Hindlimb muscle (tissue), 1 donor: Measurements from ENCODE around the gene GLG1. TPM values are rescaled to one million over a fixed set of nuclear protein-coding genes. Genes with fewer than 3 reads are reported as not detected.
"Not testable (repeated sequence)": the region's sequence is repeated elsewhere in the genome, so short reads cannot be mapped to it uniquely, and the experiment has no call there.

ENCODE experiments used
- DNase-seq: peaks from one replicate; pipeline ENCODE4 v3.0.0-alpha.2; 2013
- polyA plus RNA-seq: library from polyadenylated mRNA; unstranded; fragments of 120-200 nt; gene quantifications from one replicate; pipeline ENCODE4 v1.2.1, GENCODE V29; 2013; ENCODE audit not compliant: insufficient read length

Gene GLG1
- polyA plus RNA-seq, 1 donor: 121 TPM

DNA sequence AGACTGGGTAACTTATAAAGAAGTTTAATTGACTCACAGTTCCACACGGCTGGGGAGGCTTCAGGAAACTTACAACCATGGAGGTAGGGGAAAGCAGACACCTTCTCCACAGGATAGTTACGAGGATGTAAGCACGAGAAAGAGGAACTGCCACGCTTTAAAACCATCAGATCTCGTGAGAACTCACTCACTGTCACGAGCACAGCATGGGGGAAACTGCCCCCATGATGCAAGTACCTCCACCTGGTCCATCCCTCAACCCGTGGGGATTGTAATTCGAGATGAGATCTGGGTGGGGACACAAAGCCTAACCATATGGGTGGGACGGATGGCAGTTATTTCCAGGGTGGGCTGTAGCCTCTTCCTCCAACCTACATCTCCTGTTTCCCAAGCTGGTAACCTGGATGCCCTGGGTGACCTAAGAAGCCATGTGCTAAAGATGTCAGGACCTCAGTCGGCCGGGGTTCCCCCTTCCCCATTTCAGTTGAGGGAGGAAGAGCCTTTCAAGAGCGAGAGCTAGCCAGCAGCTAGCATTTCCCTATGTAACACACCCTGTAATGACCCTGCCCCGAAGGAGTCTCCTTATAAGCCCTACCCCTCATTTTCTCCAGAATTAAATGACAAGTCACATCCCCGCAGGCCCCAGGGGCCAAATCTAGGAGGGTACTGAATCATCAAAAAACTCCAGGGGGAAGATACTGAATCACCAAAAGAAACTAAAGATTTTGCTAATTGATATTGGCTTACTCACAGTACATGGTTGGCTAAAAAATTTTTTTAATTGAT, 202.6 kb downstream of the GLG1 start:
- DNase-seq: not testable (repeated sequence)

DNA sequence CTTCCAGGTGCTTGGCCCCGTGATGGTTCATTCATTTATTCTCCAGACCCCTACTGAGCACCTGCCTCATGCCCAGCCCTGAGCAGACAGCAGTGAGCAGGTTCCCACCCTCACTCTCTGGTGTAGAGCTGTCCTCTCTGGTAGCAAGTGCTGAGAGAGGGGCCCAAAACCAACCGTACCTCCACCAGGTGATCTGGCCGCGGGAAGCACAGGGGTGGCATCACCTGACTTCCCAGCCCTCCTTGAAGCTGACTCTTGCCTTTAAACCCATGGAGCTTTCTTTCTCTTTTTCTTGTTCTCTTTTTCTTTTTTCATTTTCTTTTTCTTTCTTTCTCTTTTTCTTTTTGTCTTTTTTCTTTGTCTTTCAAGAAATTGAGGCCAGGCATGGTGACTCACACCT, 206.7 kb downstream of the GLG1 start:
- DNase-seq: not testable (repeated sequence)

DNA sequence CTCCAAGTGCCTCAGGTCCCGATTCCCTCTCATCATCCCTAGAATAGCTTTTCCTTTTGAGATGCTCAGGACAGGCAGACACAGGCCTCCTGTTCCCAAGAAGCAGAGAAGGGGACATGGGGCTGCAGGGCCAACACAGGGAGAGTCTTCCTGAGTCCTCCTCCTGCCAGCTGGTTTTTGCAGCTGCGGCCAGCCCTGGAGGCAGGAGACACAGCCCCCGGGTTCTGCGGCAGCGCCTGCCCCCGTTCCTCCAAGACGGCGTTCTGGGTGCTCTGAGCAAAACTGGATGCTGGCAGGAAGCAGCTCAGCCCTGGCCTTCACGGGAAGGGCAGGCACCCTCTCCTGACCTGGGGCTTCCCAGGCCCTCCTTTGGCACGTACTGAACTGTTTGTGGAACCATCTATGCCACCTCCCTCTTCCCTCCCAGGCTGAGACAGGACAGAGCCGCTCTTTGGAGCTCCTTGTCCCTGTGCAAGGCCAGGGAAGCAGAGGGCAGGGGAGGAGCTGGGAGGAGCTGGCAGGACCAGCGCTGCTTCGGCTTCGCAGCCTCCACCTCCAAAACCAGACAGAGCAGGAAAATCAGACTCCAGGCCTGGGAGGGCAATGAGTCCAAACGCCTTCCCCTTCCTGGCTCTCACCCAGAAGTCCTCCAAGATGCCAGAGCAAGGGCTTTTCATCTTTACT, 208.6 kb downstream of the GLG1 start:
- DNase-seq: not testable (repeated sequence)

Other genes starting within 250 kb of the GLG1 start
- gene NPIPB15, start 230.8 kb downstream of the GLG1 start, polyA plus RNA-seq: 5.0 TPM
- gene CLEC18B, start 185.6 kb downstream of the GLG1 start, polyA plus RNA-seq: 3.9 TPM
- 13.0 TPM for gene RFWD3, start 59.8 kb upstream of the GLG1 start, polyA plus RNA-seq
- gene MLKL, start 93.7 kb upstream of the GLG1 start, polyA plus RNA-seq: 4.6 TPM
- 0.22 TPM for gene FA2H, start 167.7 kb upstream of the GLG1 start, polyA plus RNA-seq